Adrenal gland (tissue), 5 donors: ENCODE results near the gene MCTP1.

ENCODE experiments used
- POLR2A ChIP-seq, 2 donors: fragments of 450-650 bp; IDR thresholded peaks; one replicate each; pipeline ENCODE4 v1.6.1; 2017; ENCODE audit warnings: antibody characterized with exemption in 2 of 2, mild to moderate bottlenecking in 2 of 2, moderate library complexity in 1 of 2
- TF ChIP-seq, protein P1 (sequence below), 6 experiments: fragments of 450-650 bp in 4 of 6; fragments of 200-600 bp in 2 of 6; sonication (generic) in 1 of 6; IDR thresholded peaks; 1 replicate in 5 of 6; 2 replicates in 1 of 6; pipeline versions ENCODE4 v1.5.1 to v1.8.0; 2016 to 2021; ENCODE audit warnings: antibody characterized with exemption in 6 of 6, mild to moderate bottlenecking in 2 of 6, moderate library complexity in 1 of 6
- donor health status: DM: no; HTN: no; CAD: no.

- TF ChIP-seq, protein P1, sequence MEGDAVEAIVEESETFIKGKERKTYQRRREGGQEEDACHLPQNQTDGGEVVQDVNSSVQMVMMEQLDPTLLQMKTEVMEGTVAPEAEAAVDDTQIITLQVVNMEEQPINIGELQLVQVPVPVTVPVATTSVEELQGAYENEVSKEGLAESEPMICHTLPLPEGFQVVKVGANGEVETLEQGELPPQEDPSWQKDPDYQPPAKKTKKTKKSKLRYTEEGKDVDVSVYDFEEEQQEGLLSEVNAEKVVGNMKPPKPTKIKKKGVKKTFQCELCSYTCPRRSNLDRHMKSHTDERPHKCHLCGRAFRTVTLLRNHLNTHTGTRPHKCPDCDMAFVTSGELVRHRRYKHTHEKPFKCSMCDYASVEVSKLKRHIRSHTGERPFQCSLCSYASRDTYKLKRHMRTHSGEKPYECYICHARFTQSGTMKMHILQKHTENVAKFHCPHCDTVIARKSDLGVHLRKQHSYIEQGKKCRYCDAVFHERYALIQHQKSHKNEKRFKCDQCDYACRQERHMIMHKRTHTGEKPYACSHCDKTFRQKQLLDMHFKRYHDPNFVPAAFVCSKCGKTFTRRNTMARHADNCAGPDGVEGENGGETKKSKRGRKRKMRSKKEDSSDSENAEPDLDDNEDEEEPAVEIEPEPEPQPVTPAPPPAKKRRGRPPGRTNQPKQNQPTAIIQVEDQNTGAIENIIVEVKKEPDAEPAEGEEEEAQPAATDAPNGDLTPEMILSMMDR (IDR thresholded peaks at IDR 0.05) = no peak
- no peak for TF ChIP-seq POLR2A (IDR thresholded peaks at IDR 0.05)
These were observed 315.7 kb downstream of the MCTP1 start for GRCh38 chr5:94969174-94969573.
